Measurements from ENCODE around the gene G0S2. TPM values are rescaled to one million over a fixed set of nuclear protein-coding genes. Genes with fewer than 3 reads are reported as not detected.

The G0S2 gene
- total and polyA plus RNA-seq, 9 of the 15 experiments (the other 6 are each of a cell fraction or from before 2014, with no cell fraction given), result 0.18 to 65.6 (median 11.4) TPM

- TF ChIP-seq, protein P1, sequence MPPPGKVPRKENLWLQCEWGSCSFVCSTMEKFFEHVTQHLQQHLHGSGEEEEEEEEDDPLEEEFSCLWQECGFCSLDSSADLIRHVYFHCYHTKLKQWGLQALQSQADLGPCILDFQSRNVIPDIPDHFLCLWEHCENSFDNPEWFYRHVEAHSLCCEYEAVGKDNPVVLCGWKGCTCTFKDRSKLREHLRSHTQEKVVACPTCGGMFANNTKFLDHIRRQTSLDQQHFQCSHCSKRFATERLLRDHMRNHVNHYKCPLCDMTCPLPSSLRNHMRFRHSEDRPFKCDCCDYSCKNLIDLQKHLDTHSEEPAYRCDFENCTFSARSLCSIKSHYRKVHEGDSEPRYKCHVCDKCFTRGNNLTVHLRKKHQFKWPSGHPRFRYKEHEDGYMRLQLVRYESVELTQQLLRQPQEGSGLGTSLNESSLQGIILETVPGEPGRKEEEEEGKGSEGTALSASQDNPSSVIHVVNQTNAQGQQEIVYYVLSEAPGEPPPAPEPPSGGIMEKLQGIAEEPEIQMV (tag; conservative IDR thresholded peaks at IDR 0.05; ENCODE audit: low read depth), result no peak
- TF ChIP-seq, protein P2, sequence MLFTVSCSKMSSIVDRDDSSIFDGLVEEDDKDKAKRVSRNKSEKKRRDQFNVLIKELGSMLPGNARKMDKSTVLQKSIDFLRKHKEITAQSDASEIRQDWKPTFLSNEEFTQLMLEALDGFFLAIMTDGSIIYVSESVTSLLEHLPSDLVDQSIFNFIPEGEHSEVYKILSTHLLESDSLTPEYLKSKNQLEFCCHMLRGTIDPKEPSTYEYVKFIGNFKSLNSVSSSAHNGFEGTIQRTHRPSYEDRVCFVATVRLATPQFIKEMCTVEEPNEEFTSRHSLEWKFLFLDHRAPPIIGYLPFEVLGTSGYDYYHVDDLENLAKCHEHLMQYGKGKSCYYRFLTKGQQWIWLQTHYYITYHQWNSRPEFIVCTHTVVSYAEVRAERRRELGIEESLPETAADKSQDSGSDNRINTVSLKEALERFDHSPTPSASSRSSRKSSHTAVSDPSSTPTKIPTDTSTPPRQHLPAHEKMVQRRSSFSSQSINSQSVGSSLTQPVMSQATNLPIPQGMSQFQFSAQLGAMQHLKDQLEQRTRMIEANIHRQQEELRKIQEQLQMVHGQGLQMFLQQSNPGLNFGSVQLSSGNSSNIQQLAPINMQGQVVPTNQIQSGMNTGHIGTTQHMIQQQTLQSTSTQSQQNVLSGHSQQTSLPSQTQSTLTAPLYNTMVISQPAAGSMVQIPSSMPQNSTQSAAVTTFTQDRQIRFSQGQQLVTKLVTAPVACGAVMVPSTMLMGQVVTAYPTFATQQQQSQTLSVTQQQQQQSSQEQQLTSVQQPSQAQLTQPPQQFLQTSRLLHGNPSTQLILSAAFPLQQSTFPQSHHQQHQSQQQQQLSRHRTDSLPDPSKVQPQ (CRISPR knock-in tag; IDR thresholded peaks at IDR 0.05; ENCODE audit: borderline replicate concordance), result no peak
- TF ChIP-seq POU5F1 (IDR thresholded peaks at IDR 0.05; ENCODE audit: borderline replicate concordance, low read depth, low read length, partially characterized antibody) (no peak), EP400 (IDR thresholded peaks at IDR 0.05) (peak; percentile 59; the same call in 1 of the 2 replicates), TRIM28 (IDR thresholded peaks at IDR 0.05) (no peak), L3MBTL2 (IDR thresholded peaks at IDR 0.05) (peak; percentile 96), FOXJ3 (CRISPR knock-in tag; IDR thresholded peaks at IDR 0.05) (no peak), TAF7 (tag; IDR thresholded peaks at IDR 0.05) (peak; percentile 42; the same call in 1 of the 2 replicates), ZNF407 (IDR thresholded peaks at IDR 0.05; ENCODE audit: low read depth) (no peak), NCOA6 (IDR thresholded peaks at IDR 0.05) (no peak)
- TF ChIP-seq, protein P3, sequence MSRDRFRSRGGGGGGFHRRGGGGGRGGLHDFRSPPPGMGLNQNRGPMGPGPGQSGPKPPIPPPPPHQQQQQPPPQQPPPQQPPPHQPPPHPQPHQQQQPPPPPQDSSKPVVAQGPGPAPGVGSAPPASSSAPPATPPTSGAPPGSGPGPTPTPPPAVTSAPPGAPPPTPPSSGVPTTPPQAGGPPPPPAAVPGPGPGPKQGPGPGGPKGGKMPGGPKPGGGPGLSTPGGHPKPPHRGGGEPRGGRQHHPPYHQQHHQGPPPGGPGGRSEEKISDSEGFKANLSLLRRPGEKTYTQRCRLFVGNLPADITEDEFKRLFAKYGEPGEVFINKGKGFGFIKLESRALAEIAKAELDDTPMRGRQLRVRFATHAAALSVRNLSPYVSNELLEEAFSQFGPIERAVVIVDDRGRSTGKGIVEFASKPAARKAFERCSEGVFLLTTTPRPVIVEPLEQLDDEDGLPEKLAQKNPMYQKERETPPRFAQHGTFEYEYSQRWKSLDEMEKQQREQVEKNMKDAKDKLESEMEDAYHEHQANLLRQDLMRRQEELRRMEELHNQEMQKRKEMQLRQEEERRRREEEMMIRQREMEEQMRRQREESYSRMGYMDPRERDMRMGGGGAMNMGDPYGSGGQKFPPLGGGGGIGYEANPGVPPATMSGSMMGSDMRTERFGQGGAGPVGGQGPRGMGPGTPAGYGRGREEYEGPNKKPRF (IDR thresholded peaks at IDR 0.05; ENCODE audit: low read depth, low read length), result no peak
These were observed at the start of gene G0S2 (continued) for GRCh38 chr1:209674957-209675564.

All from K562 (cell line).